NCI-H226 (cell line): ENCODE results near the gene ASAP2.

ENCODE experiments used
- DNase-seq: peaks from one replicate; pipeline ENCODE4 v3.0.0-alpha.2; 2015

The ASAP2 gene

GRCh38 chr2:9445089-9445488, 238.5 kb downstream of the ASAP2 start:
- no peak for DNase-seq

GRCh38 chr2:9451231-9451630, 244.6 kb downstream of the ASAP2 start:
- DNase-seq: no peak
